T follicular helper cell (primary cell): ENCODE measurements around the gene STOML2.
A peak's percentile ranks its signal among the peaks of the same experiment; 100 is the strongest.

Experiments used
- DNase-seq: peaks from one replicate; pipeline ENCODE4 v3.0.0-alpha.2; 2020; ENCODE audit warnings: low read depth

Gene STOML2

GRCh38 chr9:35072461-35073278 lies 30.3 kb downstream of the STOML2 start, which contains the start of gene VCP:
Gene VCP, minus strand, starts transcription at chr9:35072625. Its CDS starts 272 bp downstream, at chr9:35072353.
- peak; percentile 97 for DNase-seq

- DNase-seq, result peak; percentile 60
These were observed 31.0 kb downstream of the STOML2 start for GRCh38 chr9:35071814-35072460.

DNA sequence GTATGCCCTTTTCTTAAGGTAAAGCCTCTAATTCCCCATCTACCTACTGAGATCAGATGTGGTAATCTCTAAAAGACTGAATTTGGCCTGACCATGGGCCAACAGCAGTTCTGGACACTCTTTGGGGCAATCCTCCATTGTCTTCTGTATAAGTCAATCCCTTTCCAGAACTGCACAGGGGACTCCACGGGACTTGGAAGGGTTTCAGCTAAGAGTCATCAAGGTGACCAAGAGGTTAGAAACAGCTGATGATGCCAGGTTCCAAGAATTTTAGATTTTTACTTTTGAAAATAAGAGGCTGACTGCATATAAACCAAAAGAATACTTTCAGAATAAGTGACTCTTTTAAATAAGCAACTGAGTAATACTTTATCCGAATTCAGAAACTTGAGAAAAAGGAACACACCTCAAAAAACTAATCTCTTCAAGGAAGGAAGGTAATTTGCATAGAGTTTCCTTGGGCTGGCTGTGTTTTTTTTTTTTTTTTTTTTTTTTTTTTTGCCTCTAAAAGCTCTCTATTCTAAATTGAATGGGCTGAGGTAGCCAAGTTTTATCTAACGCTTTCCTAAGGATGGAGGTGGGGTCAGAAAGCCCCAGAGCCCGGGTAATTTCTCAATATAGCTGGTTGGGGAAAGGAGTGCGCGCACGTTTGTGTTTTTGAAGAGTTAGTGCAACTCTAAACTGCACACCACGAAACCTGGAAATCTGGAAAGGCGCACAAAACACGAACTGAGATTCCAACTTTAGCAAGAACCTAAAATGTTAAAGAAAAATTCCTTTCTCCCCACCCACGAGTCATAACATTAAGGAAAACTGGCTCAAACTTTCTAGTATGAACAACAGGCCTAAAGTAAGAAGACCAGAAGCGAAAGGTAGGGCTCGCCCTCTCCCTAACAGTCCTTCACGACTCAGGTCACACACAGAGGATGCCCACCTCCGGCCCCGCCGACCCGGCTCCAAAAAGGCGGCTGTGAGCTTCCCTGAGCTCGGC lies 31.8 kb downstream of the STOML2 start:
- DNase-seq, result no peak

DNA sequence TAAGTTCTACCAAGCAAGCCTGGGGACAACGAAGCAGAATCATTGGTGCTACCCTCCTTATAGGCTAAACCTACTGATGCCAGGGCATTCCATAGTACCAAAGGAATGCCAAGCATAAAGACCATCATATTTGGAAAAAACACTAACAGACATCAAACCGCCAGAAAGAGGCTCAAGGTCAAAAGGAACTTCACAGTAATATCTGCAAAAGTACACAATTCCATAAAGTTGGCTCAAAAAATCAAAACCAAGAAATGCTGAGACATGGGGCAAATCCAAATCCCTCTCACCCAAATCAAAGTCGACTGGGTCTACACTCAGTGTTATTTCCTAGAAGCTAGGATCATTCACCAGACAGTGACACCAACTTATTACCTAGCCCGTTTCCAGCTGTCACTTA lies 33.9 kb downstream of the STOML2 start:
- DNase-seq, result no peak

DNA sequence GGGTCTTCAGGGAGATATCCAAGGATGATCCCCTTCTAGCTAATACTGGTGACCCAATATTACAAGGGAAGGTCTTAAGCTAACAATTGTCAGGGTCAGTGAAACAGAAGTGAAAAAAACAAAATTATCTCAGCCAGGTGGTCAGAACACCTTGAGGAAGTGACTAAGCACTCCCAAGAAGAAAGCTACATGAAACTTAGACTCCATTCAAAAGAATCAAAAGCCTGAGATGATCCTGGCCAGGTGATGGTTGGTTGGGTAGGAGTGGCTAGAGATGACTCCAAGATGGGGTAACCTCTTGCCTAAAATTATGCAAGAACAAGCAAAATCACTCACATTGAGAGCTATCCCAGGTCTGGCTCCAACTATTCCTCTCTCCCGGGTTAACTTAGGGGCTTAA lies 35.9 kb downstream of the STOML2 start:
- no peak for DNase-seq

DNA sequence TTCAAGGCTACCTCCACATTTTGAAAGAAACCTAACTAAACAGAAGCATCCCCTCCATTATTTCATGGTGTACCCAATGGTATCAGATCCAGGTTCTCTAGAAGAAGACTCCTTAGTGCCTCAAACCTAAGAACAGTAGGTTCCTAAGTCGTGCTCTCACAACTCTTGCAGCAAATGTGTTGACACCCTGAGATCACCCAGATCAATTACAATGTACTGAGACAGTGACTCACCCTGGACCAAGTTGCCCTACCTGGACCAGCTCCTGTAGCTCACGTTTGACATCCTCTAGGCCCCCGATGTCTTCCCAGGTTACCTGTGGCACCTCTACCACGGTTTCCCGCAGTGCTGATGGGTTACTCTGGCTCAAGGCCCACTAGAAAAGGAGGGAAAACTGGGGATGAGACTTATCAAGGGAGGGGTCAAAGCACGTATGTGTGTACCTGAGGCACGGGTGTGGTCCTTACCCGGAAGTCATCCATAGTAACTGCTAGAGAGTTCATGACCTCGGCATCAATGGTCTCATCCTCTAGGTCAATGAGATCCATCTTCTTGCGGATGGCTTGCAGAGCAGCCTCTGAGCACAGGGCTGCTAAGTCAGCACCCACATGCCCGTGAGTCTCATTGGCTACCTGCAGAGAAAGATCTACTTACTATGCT lies 42.3 kb downstream of the STOML2 start:
- DNase-seq, result no peak

DNA sequence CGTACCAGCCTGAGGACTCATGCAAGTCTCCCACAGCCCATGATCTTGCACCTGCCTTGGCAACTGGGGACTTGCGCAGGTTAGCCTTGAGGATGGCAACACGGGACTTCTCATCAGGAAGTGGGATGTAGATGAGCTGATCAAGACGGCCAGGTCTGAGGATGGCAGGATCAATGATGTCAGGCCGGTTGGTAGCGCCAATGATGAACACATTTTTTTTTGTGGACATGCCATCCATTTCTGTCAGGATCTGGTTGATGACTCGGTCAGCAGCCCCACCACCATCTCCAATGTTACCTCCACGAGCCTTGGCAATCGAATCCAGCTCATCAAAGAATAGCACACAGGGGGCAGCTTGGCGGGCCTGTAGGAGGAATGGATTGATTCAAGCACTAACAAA lies 43.5 kb downstream of the STOML2 start:
- DNase-seq, result no peak

GRCh38 chr9:35057271-35057620 lies 45.7 kb downstream of the STOML2 start:
- DNase-seq, result no peak

- no peak for DNase-seq
These were observed 46.2 kb downstream of the STOML2 start for GRCh38 chr9:35056571-35057270.

DNA sequence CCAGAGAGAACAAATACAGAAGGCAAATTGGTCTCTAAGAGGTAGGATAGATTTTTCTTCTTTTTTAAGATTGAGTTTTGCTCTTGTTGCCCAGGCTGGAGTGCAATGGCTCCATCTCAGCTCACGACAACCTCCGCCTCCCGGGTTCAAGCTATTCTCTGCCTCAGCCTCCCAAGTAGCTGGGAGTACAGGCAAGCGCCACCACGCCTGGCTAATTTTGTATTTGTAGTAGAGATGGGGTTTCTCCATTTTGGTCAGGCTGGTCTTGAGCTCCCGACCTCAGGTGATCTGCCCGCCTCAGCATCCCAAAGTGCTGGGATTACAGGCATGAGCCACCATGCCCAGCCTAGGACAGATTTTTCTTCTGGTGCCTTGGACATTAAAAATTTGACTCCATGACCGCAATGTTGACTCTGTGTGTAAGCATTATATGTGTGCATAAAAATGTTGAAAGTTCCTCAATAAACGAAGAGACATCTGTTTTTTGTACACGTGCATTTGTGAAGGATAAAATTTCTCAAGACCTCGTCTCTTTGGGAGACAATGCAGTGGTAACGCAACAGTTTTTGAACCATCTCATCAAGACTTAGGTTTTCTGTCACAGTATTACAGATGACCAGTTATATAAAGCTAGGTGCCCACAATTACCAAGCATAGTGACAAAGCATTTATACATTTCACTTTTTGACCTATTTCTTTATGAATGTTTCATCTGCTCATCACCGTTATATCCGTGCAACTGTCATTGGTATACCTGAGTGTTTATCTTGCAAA lies 47.9 kb downstream of the STOML2 start:
- DNase-seq, result no peak

- no peak for DNase-seq
These were observed 48.6 kb downstream of the STOML2 start for GRCh38 chr9:35054185-35054835.

GRCh38 chr9:35051069-35051967 lies 51.6 kb downstream of the STOML2 start:
- DNase-seq, result peak; percentile 26
